A673 (cell line): Measurements from ENCODE around the gene HPS3.

Experiments used
- CTCF ChIP-seq: fragments of 300-800, 200-600 bp; sonication (generic); conservative IDR thresholded peaks from 2 replicates; pipeline ENCODE4 v1.5.1; 2017; ENCODE audit warnings: low read depth, mild to moderate bottlenecking, antibody characterized with exemption, low read length, moderate library complexity, mixed read lengths
- EZH2 ChIP-seq: fragments of 200-600 bp; sonication (generic); IDR thresholded peaks from 2 replicates; pipeline ENCODE4 v1.6.1; 2017; ENCODE audit warnings: borderline replicate concordance, low read depth, mild to moderate bottlenecking, mixed read lengths, antibody characterized with exemption, low read length; ENCODE audit not compliant: poor library complexity, severe bottlenecking

- TF ChIP-seq EZH2 (no peak), CTCF (no peak)
Observed at GRCh38 chr3:149152420-149152819, 23.0 kb downstream of the HPS3 start.
